Esophagus muscularis mucosa (tissue), 4 donors: ENCODE measurements around the gene TASOR2. TPM values are rescaled to one million over a fixed set of nuclear protein-coding genes. Genes with fewer than 3 reads are reported as not detected.

Experiments
- DNase-seq: peaks from one replicate; pipeline ENCODE4 v3.0.0-alpha.2; 2017; ENCODE audit errors: extremely low spot score
- H3K27ac ChIP-seq, 4 donors: fragments of 200-600 bp; sonication (generic); replicated peaks in 1 of 4; 1 replicate in 3 of 4; 2 replicates in 1 of 4; pipeline ENCODE4 v1.5.1; 2016 to 2019; ENCODE audit warnings: mild to moderate bottlenecking in 1 of 4
- H3K27me3 ChIP-seq, 4 donors: fragments of 200-600 bp; sonication (generic); one replicate each; pipeline versions ENCODE4 v1.5.1 to v1.6.0; 2016 to 2019
- H3K36me3 ChIP-seq, 4 donors: fragments of 200-600 bp; sonication (generic); one replicate each; pipeline ENCODE4 v1.5.1; 2016 to 2019
- H3K4me1 ChIP-seq, 4 donors: fragments of 200-600 bp; sonication (generic); one replicate each; pipeline ENCODE4 v1.5.1; 2016 to 2019
- H3K4me3 ChIP-seq, 4 donors: fragments of 200-600 bp; sonication (generic); 1 replicate in 2 of 4; 2 replicates in 2 of 4; pipeline ENCODE4 v1.5.1; 2016 to 2019; ENCODE audit warnings: mild to moderate bottlenecking in 4 of 4, moderate library complexity in 1 of 4
- H3K9me3 ChIP-seq, 4 donors: fragments of 200-600 bp; sonication (generic); 1 replicate in 3 of 4; 2 replicates in 1 of 4; pipeline ENCODE4 v1.5.1; 2016 to 2019
- EP300 ChIP-seq: sonication (generic); formaldehyde crosslinking; IDR thresholded peaks from one replicate; pipeline ENCODE4 v1.6.1; 2017; ENCODE audit warnings: antibody characterized with exemption
- POLR2A ChIP-seq: fragments of 450-650 bp; IDR thresholded peaks from one replicate; pipeline ENCODE4 v1.6.1; 2017; ENCODE audit warnings: antibody characterized with exemption, moderate library complexity, mild to moderate bottlenecking, low read depth
- POLR2AphosphoS5 ChIP-seq, 2 donors: sonication (generic); formaldehyde crosslinking; IDR thresholded peaks; one replicate each; pipeline ENCODE4 v1.6.1; 2017; ENCODE audit warnings: antibody characterized with exemption in 2 of 2
- WGBS: methylation state at CpG from one replicate; pipeline ENCODE4 v1.1.5; 2018; 5-methylcytosine and 5-hydroxymethylcytosine counted together
- intact Hi-C: fragments of 100-400 bp; cut with DNase I; formaldehyde crosslinking; loops from one replicate; pipeline ENCODE4 v1.15.1; 2023
- total RNA-seq, 4 donors: library from RNA; depleted of rRNA; stranded (reverse); fragments of >200 nt; gene quantifications; one replicate each; pipeline versions ENCODE4 v1.1.0 to v1.2.1, GENCODE V29; 2016
- TF ChIP-seq, protein P1 (sequence below), 3 experiments: fragments of 200-600 bp in 2 of 3; fragments of 450-650 bp in 1 of 3; sonication (generic) in 2 of 3; IDR thresholded peaks; one replicate each; pipeline ENCODE4 v1.5.1; 2017 to 2019; ENCODE audit warnings: antibody characterized with exemption in 3 of 3, mild to moderate bottlenecking in 2 of 3, moderate library complexity in 1 of 3

The TASOR2 gene, protein sequence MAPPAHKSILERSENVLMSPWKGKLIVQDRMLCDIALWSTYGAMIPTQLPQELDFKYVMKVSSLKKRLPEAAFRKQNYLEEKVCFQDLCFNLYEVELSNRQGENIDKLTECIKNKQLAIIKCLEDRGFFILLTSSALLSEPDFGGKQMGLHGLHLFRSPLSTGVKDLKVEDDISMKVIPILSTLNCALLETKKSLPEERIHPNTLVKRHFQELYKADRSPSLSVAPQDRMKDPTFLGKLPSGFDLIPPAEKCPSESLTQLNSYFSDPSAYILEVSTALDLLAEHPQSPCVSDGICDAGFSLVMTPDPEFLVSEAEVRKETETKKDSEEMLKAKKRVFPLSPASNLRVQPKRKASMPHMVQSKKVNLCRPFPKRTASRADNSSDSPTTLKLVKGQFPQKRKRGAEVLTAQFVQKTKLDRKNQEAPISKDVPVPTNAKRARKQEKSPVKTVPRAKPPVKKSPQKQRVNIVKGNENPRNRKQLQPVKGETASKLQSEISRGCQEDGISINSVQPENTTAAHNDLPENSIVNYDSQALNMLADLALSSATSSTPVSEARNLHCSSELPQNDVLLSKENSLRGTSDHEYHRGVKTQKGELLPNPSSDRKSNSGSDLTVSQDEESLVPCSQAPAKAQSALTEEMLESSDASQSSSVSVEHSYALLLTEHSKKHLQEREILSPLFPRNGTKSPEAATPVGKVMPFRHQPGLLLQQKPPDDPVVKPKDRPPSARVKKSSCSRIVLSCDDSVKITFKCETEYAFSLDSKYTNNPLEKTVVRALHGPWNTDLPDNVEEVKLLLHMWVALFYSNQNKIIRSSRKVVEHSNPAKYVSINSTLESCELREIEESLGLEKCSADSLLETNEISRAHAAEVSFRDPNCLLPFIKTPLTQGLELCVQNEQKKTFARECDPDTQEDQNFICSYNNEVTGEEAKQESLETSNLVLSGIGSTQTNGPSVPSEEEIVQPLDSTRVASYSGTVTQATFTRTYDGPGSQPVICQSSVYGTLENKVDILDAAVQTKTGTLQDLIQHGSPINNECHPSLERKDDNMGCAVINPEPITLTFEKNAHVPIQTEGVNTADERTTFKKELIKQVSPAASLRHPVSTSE (N-terminal part only)
- total RNA-seq, result 10 to 100 TPM; 56.9 to 66.3 (median 63.9) TPM

DNA sequence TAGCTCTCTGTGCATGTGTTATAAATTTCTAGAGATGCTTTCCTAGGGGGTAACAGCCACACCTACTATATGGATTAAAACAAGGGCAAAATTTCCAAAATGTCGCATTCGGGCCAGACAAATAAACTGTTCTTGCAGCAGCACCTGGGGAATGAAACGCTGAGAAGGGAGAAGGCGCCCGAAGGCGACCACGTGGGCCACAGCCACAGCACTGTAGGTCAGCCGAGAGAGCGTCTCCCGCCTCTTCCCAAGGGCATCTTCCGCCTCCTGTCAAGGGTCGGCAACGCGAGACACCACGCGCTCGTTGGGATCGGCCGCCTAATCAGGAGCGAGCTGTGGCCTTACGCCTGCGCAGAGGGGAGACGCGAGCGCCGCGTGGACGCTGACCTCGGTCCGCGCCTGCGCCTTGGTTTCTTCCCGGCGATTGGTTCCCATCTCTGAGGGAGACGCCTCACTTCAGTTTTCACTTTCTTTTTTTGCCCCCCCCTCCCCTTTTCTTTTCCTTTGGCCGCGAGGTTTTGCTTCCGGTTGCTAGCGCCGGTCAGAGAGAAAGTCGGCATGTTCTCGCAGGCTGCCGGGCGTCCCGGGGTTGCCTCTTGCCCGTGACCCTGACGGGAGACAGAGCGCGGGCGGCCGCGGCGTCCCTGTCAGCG, at the start of gene TASOR2:
TSS of gene TASOR2 (plus strand) at position 521 of the 653 bp plus-strand sequence. CDS start 35,805 bp downstream, outside the sequence.
- H3K9me3 ChIP-seq, result no peaks in the 10 kb centered on the region
- H3K4me1 ChIP-seq, result peaks cover 8 to 34% (median 27%) of the 10 kb centered on the region in 4 donors
- no peaks in the 10 kb centered on the region for H3K36me3 ChIP-seq
- H3K27ac ChIP-seq, result peak within 1 kb of the TSS; percentile 86 to 92 (median 90)
- DNase-seq, result peak; percentile 98
- peak within 1 kb of the TSS; percentile 88 to 97 (median 94) for H3K4me3 ChIP-seq
- TF ChIP-seq POLR2AphosphoS5 (IDR thresholded peaks at IDR 0.05), result peak; percentile 66 to 94
- TF ChIP-seq EP300, result no peak
- 2% methylated on average over 39 of the region's 54 CpGs for whole genome bisulfite sequencing
- H3K27me3 ChIP-seq, result no peaks in the 10 kb centered on the region
- intact Hi-C loops, result loop anchor here (10.0 kb wide), 1 partner anchor 190 kb away; no protein-coding TSS in a partner anchor

DNA sequence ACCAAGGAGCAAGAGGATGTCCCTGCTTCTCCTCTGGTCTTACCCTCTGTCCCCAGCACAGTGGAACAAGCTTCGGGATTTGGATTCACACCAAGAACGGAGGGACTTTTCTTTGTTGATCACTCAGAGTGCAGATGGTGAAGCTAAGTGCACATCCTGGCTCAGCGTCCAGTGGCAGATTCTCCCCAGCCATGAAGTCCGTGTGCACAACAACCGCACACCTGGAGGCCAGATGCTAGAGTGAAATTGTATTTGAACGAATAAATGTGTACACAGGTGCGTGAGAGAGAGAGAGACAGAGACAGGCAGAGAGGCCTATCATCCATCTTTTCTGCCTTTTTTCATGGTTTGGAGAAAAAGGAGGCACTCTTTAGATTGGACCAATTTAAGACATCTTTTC, 49.7 kb upstream of the TASOR2 start:
- 92% methylated on average over 7 of the region's 7 CpGs for WGBS
- TF ChIP-seq, protein P1, sequence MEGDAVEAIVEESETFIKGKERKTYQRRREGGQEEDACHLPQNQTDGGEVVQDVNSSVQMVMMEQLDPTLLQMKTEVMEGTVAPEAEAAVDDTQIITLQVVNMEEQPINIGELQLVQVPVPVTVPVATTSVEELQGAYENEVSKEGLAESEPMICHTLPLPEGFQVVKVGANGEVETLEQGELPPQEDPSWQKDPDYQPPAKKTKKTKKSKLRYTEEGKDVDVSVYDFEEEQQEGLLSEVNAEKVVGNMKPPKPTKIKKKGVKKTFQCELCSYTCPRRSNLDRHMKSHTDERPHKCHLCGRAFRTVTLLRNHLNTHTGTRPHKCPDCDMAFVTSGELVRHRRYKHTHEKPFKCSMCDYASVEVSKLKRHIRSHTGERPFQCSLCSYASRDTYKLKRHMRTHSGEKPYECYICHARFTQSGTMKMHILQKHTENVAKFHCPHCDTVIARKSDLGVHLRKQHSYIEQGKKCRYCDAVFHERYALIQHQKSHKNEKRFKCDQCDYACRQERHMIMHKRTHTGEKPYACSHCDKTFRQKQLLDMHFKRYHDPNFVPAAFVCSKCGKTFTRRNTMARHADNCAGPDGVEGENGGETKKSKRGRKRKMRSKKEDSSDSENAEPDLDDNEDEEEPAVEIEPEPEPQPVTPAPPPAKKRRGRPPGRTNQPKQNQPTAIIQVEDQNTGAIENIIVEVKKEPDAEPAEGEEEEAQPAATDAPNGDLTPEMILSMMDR (IDR thresholded peaks at IDR 0.05), result no peak
- TF ChIP-seq POLR2AphosphoS5 (IDR thresholded peaks at IDR 0.05) (no peak), EP300 (no peak), POLR2A (no peak)
- no peak overlapping the region for H3K27ac ChIP-seq
- H3K27me3 ChIP-seq, result no peaks in the 10 kb centered on the region
- no peak overlapping the region for H3K4me3 ChIP-seq
- peaks cover 14 to 24% (median 19%) of the 10 kb centered on the region in 4 donors for H3K36me3 ChIP-seq
- H3K9me3 ChIP-seq, result no peaks in the 10 kb centered on the region
- peaks cover 15 to 34% (median 27%) of the 10 kb centered on the region in 4 donors for H3K4me1 ChIP-seq
- DNase-seq, result no peak
- intact Hi-C loops, result loop anchor here (10.0 kb wide), 1 partner anchor 240 kb away; no protein-coding TSS in a partner anchor

DNA sequence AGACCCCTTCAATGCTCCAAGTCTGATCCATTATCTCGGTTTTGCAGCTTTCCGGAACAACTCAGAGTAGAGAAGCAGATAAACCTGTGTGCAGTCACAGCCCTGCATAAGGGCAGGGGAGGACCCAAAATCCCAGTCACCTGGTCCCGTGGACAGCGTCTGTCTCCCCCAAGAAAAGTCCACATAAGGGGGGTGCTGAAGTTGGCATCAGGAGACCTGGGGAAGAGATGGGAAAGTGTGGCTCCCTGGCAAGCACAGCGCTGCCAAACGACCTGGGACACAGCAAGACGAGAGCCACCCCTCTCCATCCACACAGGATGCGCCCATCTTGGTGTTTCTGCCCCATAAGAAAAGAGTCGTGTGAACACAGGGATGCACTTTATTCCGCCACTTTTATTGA, 46.1 kb upstream of the TASOR2 start:
- intact Hi-C loops, result loop anchor here (10.0 kb wide), 1 partner anchor 236 kb away; no protein-coding TSS in a partner anchor
- H3K27me3 ChIP-seq, result no peaks in the 10 kb centered on the region
- H3K9me3 ChIP-seq, result no peaks in the 10 kb centered on the region
- 93% methylated on average over 10 of the region's 10 CpGs for WGBS
- H3K4me3 ChIP-seq, result no peak overlapping the region
- H3K36me3 ChIP-seq, result peaks cover 32 to 48% (median 42%) of the 10 kb centered on the region in 4 donors
- no peak overlapping the region for H3K27ac ChIP-seq
- H3K4me1 ChIP-seq, result peaks cover 0 to 11% (median 2%) of the 10 kb centered on the region in 4 donors
- DNase-seq, result no peak
- no peak for TF ChIP-seq POLR2AphosphoS5 (IDR thresholded peaks at IDR 0.05)
- TF ChIP-seq, protein P1 (IDR thresholded peaks at IDR 0.05), result no peak
- no peak for TF ChIP-seq EP300
- TF ChIP-seq POLR2A, result no peak

DNA sequence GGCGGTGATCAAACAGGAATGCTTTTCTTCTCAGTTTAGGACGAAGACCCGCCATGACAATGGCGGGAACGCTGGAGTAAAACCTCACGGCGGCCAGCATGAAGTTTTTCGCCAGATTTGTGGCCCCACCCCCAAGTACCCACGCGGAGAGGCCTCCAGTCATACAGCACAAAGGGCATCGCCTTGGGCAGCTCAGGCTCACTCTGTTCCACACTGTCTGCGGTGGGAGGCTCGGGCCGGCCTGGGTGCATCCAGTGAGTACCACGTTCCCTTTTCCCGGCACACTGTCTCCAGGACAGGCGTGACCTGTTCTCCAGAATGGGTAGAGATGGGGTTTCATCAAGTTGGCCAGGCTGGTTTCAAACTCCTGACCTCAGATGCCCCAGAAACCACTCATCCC, 45.6 kb upstream of the TASOR2 start:
- Histone ChIP-seq H3K27me3 (no peaks in the 10 kb centered on the region), H3K9me3 (no peaks in the 10 kb centered on the region), H3K36me3 (peaks cover 36 to 53% (median 45%) of the 10 kb centered on the region in 4 donors), H3K4me3 (no peak overlapping the region), H3K4me1 (peaks cover 4 to 14% (median 5%) of the 10 kb centered on the region in 4 donors), H3K27ac (no peak overlapping the region)
- no peak for TF ChIP-seq POLR2A
- TF ChIP-seq, protein P1 (IDR thresholded peaks at IDR 0.05), result no peak
- no peak for TF ChIP-seq POLR2AphosphoS5 (IDR thresholded peaks at IDR 0.05)
- TF ChIP-seq EP300, result no peak
- intact Hi-C loops, result loop anchor here (10.0 kb wide), 1 partner anchor 236 kb away; no protein-coding TSS in a partner anchor
- WGBS, result 98% methylated on average over 17 of the region's 17 CpGs
- DNase-seq, result no peak
